IMR-90 (cell line): ENCODE measurements around the gene POLR1A. TPM values are rescaled to one million over a fixed set of nuclear protein-coding genes. Genes with fewer than 3 reads are reported as not detected.

Source experiments
- ATAC-seq: fragments of 200-7000 bp; cut with Tn5 transposase; 2 replicates; pipeline ENCODE4 v1.9.1; 2020; ENCODE audit warnings: low read depth, mild to moderate bottlenecking, moderate library complexity
- BruUV-seq: library from RNA; stranded (reverse); fragments of 400-500 nt; replicated peaks from 2 replicates; lab custom pipeline; 2021; lab: Mats Ljungman, UMichigan
- CTCF ChIA-PET: fragments of 300-600 bp; formaldehyde crosslinking; extraction: SDS; loops from one replicate; lab custom pipeline; 2021; ENCODE audit warnings: antibody characterized with exemption; lab: Yijun Ruan, JAX
- POLR2A ChIA-PET: fragments of 300-600 bp; sonication (Branson Sonifier 250); formaldehyde crosslinking; loops from one replicate; lab custom pipeline; 2022; ENCODE audit warnings: antibody characterized with exemption; ENCODE audit not compliant: unreplicated experiment; lab: Charles Lee
- DNase-seq: peaks from one replicate; pipeline ENCODE4 v3.0.0; 2013
- H2AFZ ChIP-seq: replicated peaks from 2 replicates; pipeline ENCODE3; 2013; ENCODE audit warnings: low read length, mild to moderate bottlenecking; ENCODE audit not compliant: poor library complexity
- H2AK5ac ChIP-seq: 2 replicates; pipeline ENCODE4 v1.6.1; 2013; ENCODE audit warnings: low read depth, low read length, inconsistent platforms
- H2AK9ac ChIP-seq: replicated peaks from 2 replicates; pipeline ENCODE3; 2013; ENCODE audit warnings: mild to moderate bottlenecking, low read depth, low read length, moderate library complexity; ENCODE audit not compliant: poor library complexity
- H2BK120ac ChIP-seq: 2 replicates; pipeline ENCODE4 v1.6.1; 2013; ENCODE audit warnings: low read depth, low read length, inconsistent platforms
- H2BK15ac ChIP-seq: 3 replicates; pipeline ENCODE4 v1.6.1; 2013; ENCODE audit warnings: low read depth, low read length, inconsistent platforms
- H2BK20ac ChIP-seq: 2 replicates; pipeline ENCODE4 v1.6.1; 2013; ENCODE audit warnings: low read depth, mild to moderate bottlenecking, inconsistent platforms, low read length, moderate library complexity
- H2BK5ac ChIP-seq: 2 replicates; pipeline ENCODE4 v1.6.1; 2013; ENCODE audit warnings: mild to moderate bottlenecking, low read depth, low read length, inconsistent platforms; ENCODE audit not compliant: poor library complexity, severe bottlenecking
- H3K14ac ChIP-seq: replicated peaks from 2 replicates; pipeline ENCODE4 v1.6.1; 2013; ENCODE audit warnings: low read depth, low read length, inconsistent platforms
- H3K18ac ChIP-seq: 2 replicates; pipeline ENCODE4 v1.6.1; 2013; ENCODE audit warnings: low read depth, low read length, control low read depth
- H3K23ac ChIP-seq: 2 replicates; pipeline ENCODE4 v1.6.1; 2013; ENCODE audit warnings: low read depth, low read length, inconsistent platforms
- H3K27ac ChIP-seq: 2 replicates; pipeline ENCODE4 v1.5.1; 2013; ENCODE audit warnings: mild to moderate bottlenecking, control low read depth, low read length; ENCODE audit not compliant: insufficient read depth
- H3K27me3 ChIP-seq: 2 replicates; pipeline ENCODE4 v1.6.1; 2013; ENCODE audit warnings: low read length; ENCODE audit not compliant: control insufficient read depth, insufficient read depth
- H3K36me3 ChIP-seq: 2 replicates; pipeline ENCODE4 v1.6.1; 2013; ENCODE audit warnings: low read length, mixed read lengths; ENCODE audit not compliant: control insufficient read depth, insufficient read depth
- H3K4ac ChIP-seq: 2 replicates; pipeline ENCODE4 v1.6.1; 2013; ENCODE audit warnings: low read depth, low read length, inconsistent platforms
- H3K4me1 ChIP-seq: 2 replicates; pipeline ENCODE4 v1.6.1; 2013; ENCODE audit warnings: low read length, mixed read lengths; ENCODE audit not compliant: control insufficient read depth, insufficient read depth
- H3K4me2 ChIP-seq: 2 replicates; pipeline ENCODE4 v1.6.1; 2013; ENCODE audit warnings: low read depth, mild to moderate bottlenecking, control low read depth, low read length, moderate library complexity
- H3K4me3 ChIP-seq: 2 replicates; pipeline ENCODE4 v1.5.1; 2013; ENCODE audit warnings: low read depth, mild to moderate bottlenecking, control low read depth, low read length, moderate library complexity; ENCODE audit not compliant: insufficient read depth
- H3K56ac ChIP-seq: 2 replicates; pipeline ENCODE4 v1.6.1; 2013; ENCODE audit warnings: low read length, inconsistent platforms; ENCODE audit not compliant: insufficient read depth; ENCODE audit errors: extremely low read depth
- H3K79me1 ChIP-seq, 2 experiments: 2 replicates each; pipeline ENCODE4 v1.6.1; 2013; ENCODE audit warnings: low read length in 2 of 2, inconsistent platforms in 1 of 2, low read depth in 1 of 2
- H3K9ac ChIP-seq: 2 replicates; pipeline ENCODE4 v1.6.1; 2013; ENCODE audit warnings: low read depth, low read length, control low read depth
- H3K9me1 ChIP-seq: 2 replicates; pipeline ENCODE4 v1.6.1; 2013; ENCODE audit warnings: low read length, inconsistent platforms; ENCODE audit not compliant: insufficient read depth
- H3K9me3 ChIP-seq: 2 replicates; pipeline ENCODE4 v1.6.1; 2013; ENCODE audit warnings: low read length; ENCODE audit not compliant: control insufficient read depth, insufficient read depth
- H4K20me1 ChIP-seq: 2 replicates; pipeline ENCODE4 v1.6.1; 2013; ENCODE audit warnings: low read length, inconsistent platforms; ENCODE audit not compliant: insufficient read depth
- H4K5ac ChIP-seq: 2 replicates; pipeline ENCODE4 v1.6.1; 2013; ENCODE audit warnings: mild to moderate bottlenecking, low read depth, low read length, control low read depth
- H4K8ac ChIP-seq, 2 experiments: 2 replicates each; pipeline ENCODE4 v1.6.1; 2013; ENCODE audit warnings: low read depth in 2 of 2, low read length in 2 of 2, control low read depth in 1 of 2, inconsistent platforms in 1 of 2
- H4K91ac ChIP-seq: 2 replicates; pipeline ENCODE4 v1.6.1; 2013; ENCODE audit warnings: low read depth, low read length, inconsistent platforms; ENCODE audit not compliant: insufficient read depth
- CEBPB ChIP-seq: IDR thresholded peaks from 2 replicates; pipeline ENCODE4 v1.6.1; 2012; ENCODE audit warnings: low read depth, low read length, improper control_type of control experiment
- FOS ChIP-seq: fragments of 150-350 bp; IDR thresholded peaks from 2 replicates; pipeline ENCODE4 v1.6.1; 2016; ENCODE audit warnings: low read depth, low read length
- MAFK ChIP-seq: IDR thresholded peaks from 2 replicates; pipeline ENCODE4 v1.6.1; 2012; ENCODE audit warnings: low read depth, low read length, improper control_type of control experiment
- MAZ ChIP-seq: IDR thresholded peaks from 2 replicates; pipeline ENCODE4 v1.6.1; 2012; ENCODE audit warnings: low read depth, mild to moderate bottlenecking, low read length, improper control_type of control experiment, moderate library complexity, borderline replicate concordance
- NFE2L2 ChIP-seq: fragments of 150-350 bp; IDR thresholded peaks from 2 replicates; pipeline ENCODE4 v1.6.1; 2016; ENCODE audit warnings: low read depth, mild to moderate bottlenecking, low read length
- RAD21 ChIP-seq: IDR thresholded peaks from 2 replicates; pipeline ENCODE4 v1.6.1; 2012; ENCODE audit warnings: low read length, improper control_type of control experiment
- USF2 ChIP-seq: fragments of 150-350 bp; IDR thresholded peaks from 2 replicates; pipeline ENCODE4 v1.6.1; 2017; ENCODE audit warnings: mild to moderate bottlenecking, antibody characterized with exemption, low read length, low read depth
- WGBS, 2 experiments: methylation state at CpG; one replicate each; pipeline versions ENCODE4 v1.1.5 to v1.1.7; 2013; ENCODE audit warnings: missing lambda C conversion rate in 2 of 2; ENCODE audit not compliant: insufficient read length in 1 of 2; ENCODE audit errors: extremely low coverage in 2 of 2; 5-methylcytosine and 5-hydroxymethylcytosine counted together
- dilution Hi-C: fragments of 300-500 bp; cut with HindIII; formaldehyde crosslinking; loops from one replicate; pipeline ENCODE4 v1.14.3; 2018; ENCODE audit warnings: low sequenced_read_pairs; ENCODE audit not compliant: unreplicated experiment
- in situ Hi-C: fragments of 300-500 bp; cut with MboI; formaldehyde crosslinking; loops from 3 replicates; pipeline ENCODE4 v1.14.3; 2019; ENCODE audit warnings: low sequenced_read_pairs, inconsistent platforms, mixed read lengths
- intact Hi-C: fragments of 100-400 bp; cut with micrococcal nuclease; formaldehyde crosslinking; loops from 2 replicates; pipeline ENCODE4 v1.10.0; 2022
- polyA plus RNA-seq, 3 experiments: library from polyadenylated mRNA; depleted of rRNA; stranded (reverse); fragments of >200 nt; gene quantifications; 2 replicates each; pipeline ENCODE4 v1.2.3, GENCODE V29; 2012; ENCODE audit warnings: low replicate concordance in 1 of 3
- total RNA-seq: library from RNA; depleted of rRNA; stranded (reverse); fragments of >200 nt; gene quantifications from 2 replicates; pipeline ENCODE4 v1.2.3, GENCODE V29; 2012

Gene POLR1A
- total and polyA plus RNA-seq, 2 of the 4 experiments (the other 2 are of a cell fraction): 7.6 to 27.4 TPM

DNA sequence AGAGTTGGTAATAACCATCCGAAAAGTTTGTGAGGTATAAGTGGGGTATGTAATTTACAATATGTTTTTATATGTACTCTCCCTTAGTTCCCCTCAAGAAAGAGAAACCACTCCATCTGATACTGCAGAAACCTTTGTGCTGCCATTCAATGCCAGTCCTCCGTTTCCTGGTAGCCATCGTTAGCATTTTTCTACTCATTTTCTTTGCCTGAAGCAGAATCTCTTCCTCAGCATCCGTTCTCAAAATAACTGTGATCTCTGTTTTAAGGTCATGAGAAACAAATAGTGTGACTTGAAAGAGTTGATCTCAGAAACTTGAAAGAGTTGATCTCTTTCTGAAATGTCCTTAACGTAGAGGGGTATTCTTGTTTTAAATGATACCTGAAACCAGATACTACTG, 1.3 kb upstream of the POLR1A start:
- no peak overlapping the region for H2BK5ac ChIP-seq
- H2BK20ac ChIP-seq: no peak overlapping the region
- no peak overlapping the region for H2AK9ac ChIP-seq
- POLR2A ChIA-PET: no interaction called here
- H4K91ac ChIP-seq: no peak overlapping the region
- H3K4ac ChIP-seq: no peak overlapping the region
- H2AFZ ChIP-seq: no peak overlapping the region
- H2BK15ac ChIP-seq: no peak overlapping the region
- no peak overlapping the region for H3K23ac ChIP-seq
- ATAC-seq (no peak), DNase-seq (no peak)
- H3K27ac ChIP-seq: no peak overlapping the region
- no peak overlapping the region for H3K18ac ChIP-seq
- H3K9ac ChIP-seq: peak overlapping the region; percentile 93; the same call in 1 of the 2 replicates
- H4K20me1 ChIP-seq: peaks cover 11% of the 10 kb centered on the region
- H4K8ac ChIP-seq: peak overlapping the region; percentile 26 to 79; a peak in 2 of 4 replicates
- peak overlapping the region; percentile 71 for H3K4me3 ChIP-seq
- peaks cover 7% of the 10 kb centered on the region for H3K36me3 ChIP-seq
- no peaks in the 10 kb centered on the region for H3K9me3 ChIP-seq
- no peaks in the 10 kb centered on the region for H3K9me1 ChIP-seq
- dilution Hi-C loops: no loop called here
- H3K79me1 ChIP-seq: peaks cover 13 to 53% of the 10 kb centered on the region in 2 experiments
- BruUV-seq: TSS peak; percentile 75
- intact Hi-C loops: no loop called here
- in situ Hi-C loops: no loop called here
- TF ChIP-seq MAFK: no peak
- TF ChIP-seq MAZ: no peak
- no peak for TF ChIP-seq RAD21
- TF ChIP-seq NFE2L2: no peak
- no peak for TF ChIP-seq CEBPB
- TF ChIP-seq USF2: no peak
- no peak for TF ChIP-seq FOS
- peaks cover 2% of the 10 kb centered on the region; the same call in 1 of the 2 replicates for H3K4me1 ChIP-seq
- no peak overlapping the region for H4K5ac ChIP-seq
- no peak overlapping the region for H3K14ac ChIP-seq
- no peak overlapping the region for H2BK120ac ChIP-seq
- no peak overlapping the region for H2AK5ac ChIP-seq
- WGBS, 2 experiments: 20% methylated on average over 1 of the region's 5 CpGs; no CpG with 5 or more reads in 1 of the 2 experiments
- no peak overlapping the region for H3K56ac ChIP-seq
- no peaks in the 10 kb centered on the region for H3K27me3 ChIP-seq
- CTCF ChIA-PET: no interaction called here
- peak overlapping the region; percentile 91 for H3K4me2 ChIP-seq
